Fibroblast of the aortic adventitia (primary cell): ENCODE results near the gene SIRPG. TPM values are rescaled to one million over a fixed set of nuclear protein-coding genes. Genes with fewer than 3 reads are reported as not detected.

Experiments used
- DNase-seq: peaks from one replicate; pipeline ENCODE4 v3.0.0-alpha.2; 2010; ENCODE audit warnings: low read depth
- H3K4me3 ChIP-seq: 2 replicates; pipeline ENCODE4 v1.5.1; 2011; ENCODE audit warnings: low read depth, mild to moderate bottlenecking, control low read depth, low read length, moderate library complexity
- total RNA-seq: library from RNA; depleted of rRNA; stranded (reverse); fragments of >200 nt; gene quantifications from 2 replicates; pipeline ENCODE4 v1.2.3, GENCODE V29; 2012; ENCODE audit warnings: low replicate concordance
- TF ChIP-seq, protein P1 (sequence below): IDR thresholded peaks from 2 replicates; pipeline ENCODE4 v1.5.1; 2011; ENCODE audit warnings: mild to moderate bottlenecking, low read length, control low read depth, inconsistent platforms; ENCODE audit not compliant: insufficient read depth

The SIRPG gene
- total RNA-seq, 1 donor = not detected

DNA sequence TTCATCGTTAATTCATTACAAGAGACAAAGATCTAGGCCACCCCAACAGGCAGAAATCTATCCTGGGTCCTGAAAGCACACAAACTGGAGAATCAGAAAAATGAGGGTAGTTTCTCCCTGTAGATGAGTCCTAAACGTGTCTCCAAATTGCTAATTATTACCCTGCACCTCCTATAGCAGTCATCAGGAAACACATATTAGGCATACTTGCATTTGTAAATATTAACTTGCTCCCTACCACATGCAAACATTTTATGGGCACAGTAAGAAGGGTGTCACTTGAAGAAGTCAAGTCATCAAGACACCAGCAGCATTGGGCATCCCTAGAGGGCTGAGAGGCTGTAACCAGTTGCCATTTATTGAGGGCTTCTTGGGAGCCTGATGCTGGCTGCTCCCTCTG, 19.8 kb downstream of the SIRPG start:
- H3K4me3 ChIP-seq = no peak overlapping the region
- DNase-seq = no peak
- TF ChIP-seq, protein P1, sequence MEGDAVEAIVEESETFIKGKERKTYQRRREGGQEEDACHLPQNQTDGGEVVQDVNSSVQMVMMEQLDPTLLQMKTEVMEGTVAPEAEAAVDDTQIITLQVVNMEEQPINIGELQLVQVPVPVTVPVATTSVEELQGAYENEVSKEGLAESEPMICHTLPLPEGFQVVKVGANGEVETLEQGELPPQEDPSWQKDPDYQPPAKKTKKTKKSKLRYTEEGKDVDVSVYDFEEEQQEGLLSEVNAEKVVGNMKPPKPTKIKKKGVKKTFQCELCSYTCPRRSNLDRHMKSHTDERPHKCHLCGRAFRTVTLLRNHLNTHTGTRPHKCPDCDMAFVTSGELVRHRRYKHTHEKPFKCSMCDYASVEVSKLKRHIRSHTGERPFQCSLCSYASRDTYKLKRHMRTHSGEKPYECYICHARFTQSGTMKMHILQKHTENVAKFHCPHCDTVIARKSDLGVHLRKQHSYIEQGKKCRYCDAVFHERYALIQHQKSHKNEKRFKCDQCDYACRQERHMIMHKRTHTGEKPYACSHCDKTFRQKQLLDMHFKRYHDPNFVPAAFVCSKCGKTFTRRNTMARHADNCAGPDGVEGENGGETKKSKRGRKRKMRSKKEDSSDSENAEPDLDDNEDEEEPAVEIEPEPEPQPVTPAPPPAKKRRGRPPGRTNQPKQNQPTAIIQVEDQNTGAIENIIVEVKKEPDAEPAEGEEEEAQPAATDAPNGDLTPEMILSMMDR = no peak

DNA sequence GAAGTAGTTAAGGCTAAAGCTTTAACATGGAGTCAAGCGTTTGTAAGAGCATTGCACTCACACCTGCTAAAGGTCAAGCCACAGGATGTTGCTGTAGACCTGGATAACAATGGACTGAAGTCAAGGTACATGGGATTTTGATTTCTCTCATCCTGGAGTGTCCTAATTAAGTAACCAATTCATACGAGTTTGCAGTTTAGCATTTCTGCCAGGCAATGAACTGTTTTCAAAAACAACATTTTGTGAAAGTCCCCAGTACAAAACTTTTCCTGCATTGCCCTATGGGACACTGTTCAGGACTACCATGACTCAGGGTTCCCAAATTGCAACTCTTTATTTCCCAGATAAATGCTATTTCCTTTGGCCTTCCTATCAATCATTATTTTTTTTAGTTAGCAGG, 20.4 kb downstream of the SIRPG start:
- no peak for DNase-seq
- H3K4me3 ChIP-seq = no peak overlapping the region
- TF ChIP-seq, protein P1 = no peak

DNA sequence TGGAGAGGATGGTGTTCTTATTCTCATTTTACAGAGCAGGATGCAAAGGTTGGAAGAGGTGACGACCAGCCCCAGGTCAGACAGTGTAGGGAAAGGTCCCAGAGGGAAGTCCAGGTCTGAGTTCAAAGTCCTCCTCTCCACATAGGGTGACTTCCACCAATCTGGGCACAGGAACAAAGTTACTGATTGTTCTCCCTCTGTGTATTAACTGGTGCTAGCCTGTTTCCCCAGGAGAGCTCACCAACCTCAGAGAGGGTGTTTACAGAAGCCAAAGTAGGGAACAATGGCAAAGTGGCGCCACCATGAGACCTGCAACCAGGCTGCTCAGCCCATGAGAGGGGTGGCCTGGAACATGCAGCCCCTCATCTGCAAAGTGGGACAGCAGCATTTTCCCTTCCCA, 21.0 kb downstream of the SIRPG start:
- no peak overlapping the region for H3K4me3 ChIP-seq
- DNase-seq = no peak
- TF ChIP-seq, protein P1 = no peak

DNA sequence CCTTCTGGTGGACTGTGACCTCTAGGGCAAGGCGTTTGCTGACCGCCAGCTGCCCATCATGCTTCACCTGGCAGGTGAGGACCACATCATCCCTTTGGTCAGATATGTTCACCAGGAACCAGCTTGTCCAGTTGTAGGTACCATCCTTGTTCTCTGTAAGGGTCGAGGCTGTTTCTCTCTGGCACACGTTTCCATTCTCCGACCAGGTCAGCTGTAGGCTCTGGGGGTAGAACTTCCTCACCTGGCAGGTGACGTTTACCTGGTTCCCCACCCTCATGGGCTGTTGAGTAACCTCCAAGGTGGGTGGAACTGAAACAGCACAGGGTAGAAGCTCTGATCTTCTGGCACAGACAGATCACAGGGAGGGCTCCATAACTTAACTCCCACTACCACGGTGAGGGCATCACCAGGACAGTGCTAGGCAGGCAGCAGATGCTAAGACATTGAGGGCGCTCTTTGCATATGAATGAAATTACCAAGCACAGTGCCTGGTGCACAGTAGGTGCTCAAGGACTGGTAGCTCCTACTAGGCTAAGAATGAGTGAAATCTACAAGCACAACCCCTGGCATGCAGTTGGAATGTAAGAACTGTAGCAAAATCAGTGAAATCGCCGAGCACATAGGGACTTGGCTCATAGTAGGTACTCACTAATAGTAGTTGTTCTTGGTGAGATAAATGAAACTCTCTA, 22.1 kb downstream of the SIRPG start:
- DNase-seq = no peak
- TF ChIP-seq, protein P1 = no peak
- no peak overlapping the region for H3K4me3 ChIP-seq

DNA sequence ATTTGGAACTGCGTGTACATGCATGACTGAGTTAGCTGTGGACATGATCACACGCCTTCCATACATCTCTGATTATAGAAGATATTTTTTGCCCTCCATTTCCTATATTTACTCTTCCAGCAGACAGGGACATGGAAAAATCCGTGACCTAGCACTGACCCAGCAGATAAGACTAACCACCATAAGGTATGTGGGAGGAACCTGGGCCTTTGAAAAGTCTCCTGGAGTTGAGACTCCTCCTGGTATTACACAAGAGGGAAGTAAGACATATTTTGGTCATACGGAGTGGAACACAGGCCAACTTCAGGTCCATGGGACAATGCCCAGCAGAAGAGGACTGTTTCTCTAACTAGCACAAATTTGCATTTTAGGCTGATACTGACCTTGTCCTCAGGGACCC, 24.0 kb downstream of the SIRPG start:
- peak; percentile 26 for DNase-seq
- TF ChIP-seq, protein P1 = no peak
- H3K4me3 ChIP-seq = no peak overlapping the region

DNA sequence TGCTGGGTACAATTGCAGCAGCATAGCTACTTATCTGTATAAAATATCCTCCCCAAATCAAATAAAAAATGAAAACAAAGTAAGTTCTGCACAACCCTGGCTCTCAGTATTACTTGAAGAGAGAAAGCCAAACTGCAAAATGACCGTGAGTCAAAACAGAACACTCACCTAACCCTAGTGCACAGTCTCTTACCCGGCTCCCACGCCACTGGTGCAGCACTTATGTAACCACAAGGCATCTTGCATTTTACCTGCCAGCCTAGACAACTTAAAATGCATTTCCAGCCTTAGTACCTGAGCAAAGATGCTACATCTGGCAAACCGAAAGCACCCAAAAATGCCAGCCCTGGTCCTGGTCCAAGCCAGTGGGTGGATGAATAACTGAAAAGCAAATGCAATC, 25.4 kb downstream of the SIRPG start:
- TF ChIP-seq, protein P1 = no peak
- no peak overlapping the region for H3K4me3 ChIP-seq
- DNase-seq = no peak
